ENCODE results near the gene CDK19.

The CDK19 gene

DNA sequence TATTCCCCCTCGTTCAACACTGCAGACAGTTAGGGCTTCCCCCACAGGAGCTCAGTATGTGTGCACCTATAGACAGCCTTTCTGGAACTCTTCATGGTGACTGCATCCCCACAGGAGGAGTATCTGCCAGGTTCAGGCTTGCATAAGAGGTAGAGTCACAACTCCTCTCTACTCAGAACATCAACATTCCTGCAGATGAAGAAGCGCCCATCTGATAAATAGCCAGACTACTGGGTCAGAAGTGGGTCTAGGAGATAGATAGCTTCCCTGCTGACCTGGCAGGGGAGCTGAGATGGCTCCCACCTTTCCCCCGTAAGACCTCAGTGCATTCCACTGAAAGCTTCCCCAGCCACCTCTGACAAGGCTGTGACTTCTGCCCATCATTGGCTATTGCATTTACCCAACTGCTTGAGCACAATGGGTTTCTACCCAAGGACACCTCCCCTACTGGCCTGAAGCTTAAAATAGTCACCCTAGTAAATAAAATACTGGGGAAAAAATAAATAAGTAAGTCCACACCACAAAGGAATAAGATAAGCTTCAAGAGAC is 125.1 kb downstream of the CDK19 start:
- no peak for DNase-seq
- Histone ChIP-seq H3K79me2 (ENCODE audit: low read length) (no peaks in the 10 kb centered on the region), H3F3A (ENCODE audit: insufficient read depth, low read length) (no peaks in the 10 kb centered on the region), H3K9me3 (replicated peaks; ENCODE audit: insufficient read depth, low read length) (no peaks in the 10 kb centered on the region), H4K20me1 (ENCODE audit: insufficient read depth, low read length) (no peaks in the 10 kb centered on the region), H3K27me3 (replicated peaks; ENCODE audit: insufficient read depth, low read length) (no peaks in the 10 kb centered on the region), H3K9me2 (replicated peaks; ENCODE audit: insufficient read depth, low read length) (no peaks in the 10 kb centered on the region), H3K27ac (ENCODE audit: low read length) (no peak overlapping the region), H3K4me3 (ENCODE audit: low read length) (no peak overlapping the region), H3K36me3 (replicated peaks; ENCODE audit: insufficient read depth, low read length) (no peaks in the 10 kb centered on the region), H2AFZ (ENCODE audit: low read length) (no peak overlapping the region), H3K9ac (ENCODE audit: low read length) (no peak overlapping the region), H3K4me1 (ENCODE audit: low read length) (no peaks in the 10 kb centered on the region), H3K4me2 (ENCODE audit: low read depth, low read length) (no peak overlapping the region)
- TF ChIP-seq EZH2phosphoT487 (IDR thresholded peaks at IDR 0.05; ENCODE audit: low read length), result no peak
- no peak for TF ChIP-seq EZH2 (optimal IDR thresholded peaks at IDR 0.05; ENCODE audit: low read depth, low read length)
- TF ChIP-seq, protein P1, sequence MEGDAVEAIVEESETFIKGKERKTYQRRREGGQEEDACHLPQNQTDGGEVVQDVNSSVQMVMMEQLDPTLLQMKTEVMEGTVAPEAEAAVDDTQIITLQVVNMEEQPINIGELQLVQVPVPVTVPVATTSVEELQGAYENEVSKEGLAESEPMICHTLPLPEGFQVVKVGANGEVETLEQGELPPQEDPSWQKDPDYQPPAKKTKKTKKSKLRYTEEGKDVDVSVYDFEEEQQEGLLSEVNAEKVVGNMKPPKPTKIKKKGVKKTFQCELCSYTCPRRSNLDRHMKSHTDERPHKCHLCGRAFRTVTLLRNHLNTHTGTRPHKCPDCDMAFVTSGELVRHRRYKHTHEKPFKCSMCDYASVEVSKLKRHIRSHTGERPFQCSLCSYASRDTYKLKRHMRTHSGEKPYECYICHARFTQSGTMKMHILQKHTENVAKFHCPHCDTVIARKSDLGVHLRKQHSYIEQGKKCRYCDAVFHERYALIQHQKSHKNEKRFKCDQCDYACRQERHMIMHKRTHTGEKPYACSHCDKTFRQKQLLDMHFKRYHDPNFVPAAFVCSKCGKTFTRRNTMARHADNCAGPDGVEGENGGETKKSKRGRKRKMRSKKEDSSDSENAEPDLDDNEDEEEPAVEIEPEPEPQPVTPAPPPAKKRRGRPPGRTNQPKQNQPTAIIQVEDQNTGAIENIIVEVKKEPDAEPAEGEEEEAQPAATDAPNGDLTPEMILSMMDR (IDR thresholded peaks at IDR 0.05; ENCODE audit: low read length), result no peak

DNA sequence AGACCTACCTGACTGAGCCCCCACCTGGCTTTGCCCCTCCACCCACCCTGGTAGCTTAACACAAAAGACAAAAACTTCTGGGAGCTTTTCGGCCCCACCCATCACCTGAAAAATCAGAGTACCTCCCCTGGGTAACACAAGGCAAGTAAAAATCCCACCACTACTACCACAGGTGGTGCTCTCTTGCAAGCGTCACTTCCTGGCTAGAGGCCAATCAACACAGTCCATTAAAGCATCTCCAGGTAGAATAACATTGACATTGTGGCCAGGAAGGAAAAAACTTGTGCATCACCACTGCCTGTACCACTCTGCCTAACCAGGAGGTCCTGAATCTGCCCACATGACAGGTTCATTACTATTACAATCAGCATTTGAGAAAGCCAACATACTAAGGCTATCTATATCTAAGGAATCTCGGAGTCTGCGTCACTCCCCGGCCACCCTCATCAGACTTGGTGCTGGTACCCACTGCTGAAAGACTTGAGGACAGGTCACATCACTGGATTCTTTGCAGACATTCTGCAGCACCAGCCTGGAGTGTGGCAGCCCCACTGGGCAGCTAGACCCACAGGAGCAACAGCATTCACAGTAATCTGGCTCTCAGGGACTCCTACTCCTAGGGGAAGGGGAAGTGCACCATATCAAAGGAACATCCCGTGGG is 125.9 kb downstream of the CDK19 start:
- H3K36me3 ChIP-seq (replicated peaks; ENCODE audit: insufficient read depth, low read length), result no peaks in the 10 kb centered on the region
- no peak for DNase-seq
- no peaks in the 10 kb centered on the region for H3K9me2 ChIP-seq (replicated peaks; ENCODE audit: insufficient read depth, low read length)
- H3K4me2 ChIP-seq (ENCODE audit: low read depth, low read length), result no peak overlapping the region
- H3K27ac ChIP-seq (ENCODE audit: low read length), result no peak overlapping the region
- no peak overlapping the region for H2AFZ ChIP-seq (ENCODE audit: low read length)
- H3K79me2 ChIP-seq (ENCODE audit: low read length), result no peaks in the 10 kb centered on the region
- no peak overlapping the region for H3K9ac ChIP-seq (ENCODE audit: low read length)
- H3K4me3 ChIP-seq (ENCODE audit: low read length), result no peak overlapping the region
- no peaks in the 10 kb centered on the region for H3K9me3 ChIP-seq (replicated peaks; ENCODE audit: insufficient read depth, low read length)
- no peaks in the 10 kb centered on the region for H3K4me1 ChIP-seq (ENCODE audit: low read length)
- no peaks in the 10 kb centered on the region for H3F3A ChIP-seq (ENCODE audit: insufficient read depth, low read length)
- TF ChIP-seq, protein P1 (IDR thresholded peaks at IDR 0.05; ENCODE audit: low read length), result no peak
- TF ChIP-seq EZH2 (optimal IDR thresholded peaks at IDR 0.05; ENCODE audit: low read depth, low read length), result no peak
- no peak for TF ChIP-seq EZH2phosphoT487 (IDR thresholded peaks at IDR 0.05; ENCODE audit: low read length)
- no peaks in the 10 kb centered on the region for H4K20me1 ChIP-seq (ENCODE audit: insufficient read depth, low read length)
- no peaks in the 10 kb centered on the region for H3K27me3 ChIP-seq (replicated peaks; ENCODE audit: insufficient read depth, low read length)

DNA sequence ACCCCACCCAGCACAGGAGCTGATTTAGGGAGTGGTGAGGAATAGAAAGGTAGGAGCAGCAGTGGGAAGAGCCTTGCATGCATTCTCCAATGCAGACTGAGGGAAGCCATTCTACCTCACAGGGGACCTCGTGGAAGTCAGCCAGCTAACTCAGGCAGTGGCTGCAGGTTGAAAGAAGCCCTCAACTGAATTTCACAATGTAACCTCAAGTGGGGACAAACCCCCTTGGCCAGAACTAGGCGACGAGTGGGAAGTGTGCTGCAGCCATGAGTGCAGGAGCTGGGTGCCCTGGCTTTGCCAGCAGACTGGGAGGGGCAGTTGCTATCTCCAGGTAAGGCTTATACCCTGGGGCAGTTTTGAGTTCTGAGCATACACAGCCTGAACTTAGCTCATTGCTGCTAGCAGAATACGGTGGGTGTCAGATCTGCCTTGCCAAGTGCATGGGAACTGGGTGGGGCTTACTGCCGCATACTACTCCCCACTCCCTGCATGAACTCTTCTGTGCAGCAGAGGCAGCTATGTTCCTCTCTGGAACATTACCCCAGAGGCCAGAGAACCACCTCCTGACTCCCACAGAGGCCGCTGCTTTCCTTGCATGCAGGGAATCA is 126.5 kb downstream of the CDK19 start:
- Histone ChIP-seq H4K20me1 (ENCODE audit: insufficient read depth, low read length) (no peaks in the 10 kb centered on the region), H3K4me1 (ENCODE audit: low read length) (no peaks in the 10 kb centered on the region), H3K9me2 (replicated peaks; ENCODE audit: insufficient read depth, low read length) (no peaks in the 10 kb centered on the region), H3K79me2 (ENCODE audit: low read length) (no peaks in the 10 kb centered on the region), H3K27me3 (replicated peaks; ENCODE audit: insufficient read depth, low read length) (no peaks in the 10 kb centered on the region), H3K9ac (ENCODE audit: low read length) (no peak overlapping the region), H3K27ac (ENCODE audit: low read length) (no peak overlapping the region), H3K4me3 (ENCODE audit: low read length) (no peak overlapping the region), H3K4me2 (ENCODE audit: low read depth, low read length) (no peak overlapping the region), H3F3A (ENCODE audit: insufficient read depth, low read length) (no peaks in the 10 kb centered on the region), H3K36me3 (replicated peaks; ENCODE audit: insufficient read depth, low read length) (no peaks in the 10 kb centered on the region), H2AFZ (ENCODE audit: low read length) (no peak overlapping the region), H3K9me3 (replicated peaks; ENCODE audit: insufficient read depth, low read length) (no peaks in the 10 kb centered on the region)
- no peak for DNase-seq
- TF ChIP-seq, protein P1 (IDR thresholded peaks at IDR 0.05; ENCODE audit: low read length), result no peak
- TF ChIP-seq EZH2 (optimal IDR thresholded peaks at IDR 0.05; ENCODE audit: low read depth, low read length) (no peak), EZH2phosphoT487 (IDR thresholded peaks at IDR 0.05; ENCODE audit: low read length) (no peak)

Measured in MM.1S (cell line).